ENCODE data around the gene SCN2A. TPM values are rescaled to one million over a fixed set of nuclear protein-coding genes. Genes with fewer than 3 reads are reported as not detected.

The SCN2A gene
- total RNA-seq, 1 experiment from 2014 or later, result 0.24 TPM

DNA sequence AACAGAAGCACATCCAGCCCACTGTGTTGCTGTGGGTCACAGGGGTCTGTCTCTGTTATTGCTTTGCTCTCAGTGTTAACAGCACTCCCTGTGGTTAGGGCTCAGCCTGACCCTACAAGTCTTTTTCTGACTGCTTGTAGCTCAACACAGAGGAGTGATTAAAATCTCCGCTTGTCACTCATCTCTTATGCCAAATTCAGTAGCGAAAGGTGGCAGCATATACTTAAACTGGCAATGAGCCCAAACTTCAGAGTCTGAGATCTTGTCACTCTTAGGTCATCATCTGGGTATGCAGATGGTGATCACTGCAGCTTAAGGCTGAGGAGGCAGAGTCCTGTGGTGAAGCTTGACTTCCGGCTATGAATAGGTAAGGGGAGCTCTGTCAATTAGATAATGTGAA, 167.0 kb downstream of the SCN2A start:
- H2BK5ac ChIP-seq (ENCODE audit: insufficient read length, low read length), result no peak overlapping the region
- H2AK5ac ChIP-seq (ENCODE audit: insufficient read length, low read length), result no peak overlapping the region
- H3K27me3 Mint-ChIP-seq (ENCODE audit: low read depth), result no peaks in the 10 kb centered on the region
- H3K14ac ChIP-seq (ENCODE audit: insufficient read depth, low read length), result no peak overlapping the region
- peak; percentile 60 for DNase-seq
- H3K18ac ChIP-seq (ENCODE audit: insufficient read length, low read depth, low read length), result no peak overlapping the region
- no peaks in the 10 kb centered on the region for H3K27me3 ChIP-seq (ENCODE audit: insufficient read depth, low read length)
- H3K79me1 ChIP-seq (ENCODE audit: insufficient read depth, low read depth, low read length, poor library complexity, severe bottlenecking), result no peaks in the 10 kb centered on the region
- peaks cover 0 to 4% (median 0%) of the 10 kb centered on the region in 3 experiments; a peak in 2 of 7 replicates for H3K36me3 Mint-ChIP-seq (ENCODE audit: insufficient read depth in 1 of 3, low read depth in 3 of 3)
- no peak overlapping the region for H4K8ac ChIP-seq (replicated peaks; ENCODE audit: insufficient read length, low read depth, low read length)
- H3K56ac ChIP-seq (ENCODE audit: insufficient read length, low read depth, low read length), result no peak overlapping the region
- H4K20me1 ChIP-seq (ENCODE audit: control insufficient read depth, insufficient read depth, insufficient read length), result no peaks in the 10 kb centered on the region
- H2BK15ac ChIP-seq (ENCODE audit: low read depth, low read length), result no peak overlapping the region
- no peak overlapping the region for H4K5ac ChIP-seq (ENCODE audit: insufficient read length, low read depth, low read length)
- H3K9me3 ChIP-seq (ENCODE audit: control insufficient read depth, low read depth, low read length), result no peaks in the 10 kb centered on the region
- WGBS (ENCODE audit: extremely low coverage, insufficient read length, low lambda C conversion rate), result no CpG with 5 or more reads among the region's 3 CpGs
- H2AFZ ChIP-seq (ENCODE audit: low read length), result no peak overlapping the region
- peaks cover 0 to 6% of the 10 kb centered on the region in 2 experiments; a peak in 4 of 5 replicates for H3K9me3 Mint-ChIP-seq
- no peak overlapping the region for H3K27ac ChIP-seq (ENCODE audit: insufficient read length, low read depth, low read length)
- no peak overlapping the region for H3K23ac ChIP-seq (ENCODE audit: insufficient read length, low read depth, low read length)
- H2BK120ac ChIP-seq (ENCODE audit: low read depth, low read length, poor library complexity, severe bottlenecking), result no peak overlapping the region
- no peak overlapping the region for H3K9ac ChIP-seq (ENCODE audit: extremely low read depth, insufficient read length, low read length)
- no peak overlapping the region for H2BK12ac ChIP-seq (ENCODE audit: insufficient read length, low read depth, low read length)
- peaks cover 3% of the 10 kb centered on the region; the same call in 1 of the 2 replicates for H3K4me1 ChIP-seq (ENCODE audit: insufficient read depth, low read length)
- no peak overlapping the region for H3K4ac ChIP-seq (ENCODE audit: low read depth, low read length)
- TF ChIP-seq, protein P1, sequence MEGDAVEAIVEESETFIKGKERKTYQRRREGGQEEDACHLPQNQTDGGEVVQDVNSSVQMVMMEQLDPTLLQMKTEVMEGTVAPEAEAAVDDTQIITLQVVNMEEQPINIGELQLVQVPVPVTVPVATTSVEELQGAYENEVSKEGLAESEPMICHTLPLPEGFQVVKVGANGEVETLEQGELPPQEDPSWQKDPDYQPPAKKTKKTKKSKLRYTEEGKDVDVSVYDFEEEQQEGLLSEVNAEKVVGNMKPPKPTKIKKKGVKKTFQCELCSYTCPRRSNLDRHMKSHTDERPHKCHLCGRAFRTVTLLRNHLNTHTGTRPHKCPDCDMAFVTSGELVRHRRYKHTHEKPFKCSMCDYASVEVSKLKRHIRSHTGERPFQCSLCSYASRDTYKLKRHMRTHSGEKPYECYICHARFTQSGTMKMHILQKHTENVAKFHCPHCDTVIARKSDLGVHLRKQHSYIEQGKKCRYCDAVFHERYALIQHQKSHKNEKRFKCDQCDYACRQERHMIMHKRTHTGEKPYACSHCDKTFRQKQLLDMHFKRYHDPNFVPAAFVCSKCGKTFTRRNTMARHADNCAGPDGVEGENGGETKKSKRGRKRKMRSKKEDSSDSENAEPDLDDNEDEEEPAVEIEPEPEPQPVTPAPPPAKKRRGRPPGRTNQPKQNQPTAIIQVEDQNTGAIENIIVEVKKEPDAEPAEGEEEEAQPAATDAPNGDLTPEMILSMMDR (conservative IDR thresholded peaks at IDR 0.05), result no peak
- H4K91ac ChIP-seq (ENCODE audit: insufficient read length, low read depth, low read length), result no peak overlapping the region
- H3K4me2 ChIP-seq (ENCODE audit: insufficient read depth, insufficient read length, low read length), result no peak overlapping the region
- peaks cover 20 to 27% of the 10 kb centered on the region in 2 experiments for H3K4me1 Mint-ChIP-seq
- H3K27ac Mint-ChIP-seq, result peak overlapping the region; percentile 56 to 80 (median 62); a peak in 6 of 7 replicates
- no peaks in the 10 kb centered on the region for H3K79me2 ChIP-seq (ENCODE audit: insufficient read depth, low read length)
- no peaks in the 10 kb centered on the region for H3K23me2 ChIP-seq (ENCODE audit: insufficient read length, low read depth, low read length, poor library complexity, severe bottlenecking)
- peak overlapping the region in 1 of 2 experiments; percentile 31; a peak in 4 of 5 replicates for H3K4me3 Mint-ChIP-seq
- H2BK20ac ChIP-seq (ENCODE audit: low read depth, low read length, poor library complexity, severe bottlenecking), result no peak overlapping the region
- no peak overlapping the region for H3T11ph ChIP-seq (ENCODE audit: low read length)

All from H9 (cell line).